PC-3 (cell line): ENCODE measurements around the gene APBA2. TPM values are rescaled to one million over a fixed set of nuclear protein-coding genes. Genes with fewer than 3 reads are reported as not detected.

Source experiments
- ATAC-seq: fragments of 200-7000 bp; cut with Tn5 transposase; 2 replicates; pipeline ENCODE4 v1.9.1; 2020; ENCODE audit warnings: mild to moderate bottlenecking, moderate library complexity
- BruUV-seq: library from RNA; stranded (reverse); fragments of 400-500 nt; replicated peaks from 2 replicates; lab custom pipeline; 2021; lab: Mats Ljungman, UMichigan
- CTCF ChIA-PET: fragments of 300-600 bp; sonication (Branson Sonifier 250); formaldehyde crosslinking; loops from one replicate; lab custom pipeline; 2022; ENCODE audit warnings: antibody characterized with exemption; lab: Charles Lee
- POLR2A ChIA-PET: fragments of 300-600 bp; sonication (Branson Sonifier 250); formaldehyde crosslinking; loops from one replicate; lab custom pipeline; 2022; ENCODE audit warnings: antibody characterized with exemption; ENCODE audit not compliant: unreplicated experiment; lab: Charles Lee
- DNase-seq: peaks from one replicate; pipeline ENCODE4 v3.0.0-alpha.2; 2015
- H2AFZ ChIP-seq: fragments of 300-600 bp; sonication (generic); 2 replicates; pipeline ENCODE4 v1.6.0; 2016; ENCODE audit warnings: antibody characterized with exemption, low read length
- H3F3A ChIP-seq: fragments of 300-600 bp; sonication (generic); one replicate; pipeline ENCODE4 v1.6.0; 2017; ENCODE audit warnings: antibody characterized with exemption, low read length, control low read depth, mild to moderate bottlenecking; ENCODE audit not compliant: unreplicated experiment
- H3K27ac ChIP-seq: fragments of 300-600 bp; sonication (generic); 2 replicates; pipeline ENCODE4 v1.5.1; 2016; ENCODE audit warnings: mild to moderate bottlenecking, low read length
- H3K27me3 ChIP-seq: fragments of 300-600 bp; sonication (generic); 2 replicates; pipeline ENCODE4 v1.6.1; 2016; ENCODE audit warnings: low read length, mixed read lengths
- H3K36me3 ChIP-seq: fragments of 300-600 bp; sonication (generic); 2 replicates; pipeline ENCODE4 v1.6.1; 2016; ENCODE audit warnings: low read depth, mixed run types, low read length, mixed read lengths
- H3K4me1 ChIP-seq: fragments of 300-600 bp; sonication (generic); 2 replicates; pipeline ENCODE4 v1.5.1; 2016; ENCODE audit warnings: low read length; ENCODE audit not compliant: insufficient read depth
- H3K4me2 ChIP-seq: fragments of 300-600 bp; sonication (generic); 2 replicates; pipeline ENCODE4 v1.6.0; 2016; ENCODE audit warnings: low read length
- H3K4me3 ChIP-seq: fragments of 300-600 bp; sonication (generic); 2 replicates; pipeline ENCODE4 v1.5.1; 2016; ENCODE audit warnings: mild to moderate bottlenecking, low read length, mixed read lengths
- H3K79me2 ChIP-seq: fragments of 300-600 bp; sonication (generic); 2 replicates; pipeline ENCODE4 v1.6.1; 2017; ENCODE audit warnings: low read length, mixed read lengths
- H3K9ac ChIP-seq: fragments of 300-600 bp; sonication (generic); 2 replicates; pipeline ENCODE4 v1.6.0; 2016; ENCODE audit warnings: mild to moderate bottlenecking, low read length
- H3K9me2 ChIP-seq: fragments of 300-600 bp; sonication (generic); replicated peaks from 2 replicates; pipeline ENCODE4 v1.6.1; 2016; ENCODE audit warnings: mixed run types, low read length, mixed read lengths
- H3K9me3 ChIP-seq: fragments of 300-600 bp; sonication (generic); 2 replicates; pipeline ENCODE4 v1.6.1; 2016; ENCODE audit warnings: low read length, mixed read lengths
- H4K20me1 ChIP-seq: fragments of 300-600 bp; sonication (generic); 2 replicates; pipeline ENCODE4 v1.6.1; 2016; ENCODE audit warnings: low read length, mixed read lengths
- EZH2 ChIP-seq: fragments of 300-600 bp; sonication (generic); IDR thresholded peaks from one replicate; pipeline ENCODE4 v1.6.1; 2017; ENCODE audit warnings: antibody characterized with exemption, mild to moderate bottlenecking, low read length; ENCODE audit not compliant: unreplicated experiment
- EZH2phosphoT487 ChIP-seq: fragments of 300-600 bp; sonication (generic); IDR thresholded peaks from 2 replicates; pipeline ENCODE4 v1.6.1; 2018; ENCODE audit warnings: mild to moderate bottlenecking, antibody characterized with exemption, low read length, borderline replicate concordance
- intact Hi-C: fragments of 100-400 bp; cut with micrococcal nuclease; formaldehyde crosslinking; loops from 2 replicates; pipeline ENCODE4 v1.9.0; 2023
- total RNA-seq: library from RNA; depleted of rRNA; stranded (reverse); fragments of >200 nt; gene quantifications from 2 replicates; pipeline ENCODE4 v1.2.3, GENCODE V29; 2014
- TF ChIP-seq, protein P1 (sequence below): fragments of 300-600 bp; sonication (generic); conservative IDR thresholded peaks from 2 replicates; pipeline ENCODE4 v1.5.1; 2017; ENCODE audit warnings: antibody characterized with exemption, low read depth, mild to moderate bottlenecking, low read length

APBA2 gene
- total RNA-seq, 1 experiment from 2014 or later, result 61.7 TPM

- no peak overlapping the region for H3K4me3 ChIP-seq
- no peaks in the 10 kb centered on the region for H3K36me3 ChIP-seq
- H4K20me1 ChIP-seq, result no peaks in the 10 kb centered on the region
- H3K9ac ChIP-seq, result no peak overlapping the region
- ChIA-PET POLR2A (no interaction called here), CTCF (no interaction called here)
- H3K79me2 ChIP-seq, result peaks cover 14% of the 10 kb centered on the region; the same call in 1 of the 2 replicates
- DNase-seq (no peak), ATAC-seq (no peak)
- H3F3A ChIP-seq, result no peaks in the 10 kb centered on the region
- H2AFZ ChIP-seq, result no peak overlapping the region
- no peaks in the 10 kb centered on the region for H3K27me3 ChIP-seq
- no peaks in the 10 kb centered on the region for H3K9me3 ChIP-seq
- no peaks in the 10 kb centered on the region for H3K9me2 ChIP-seq
- intact Hi-C loops, result no loop called here
- no peak overlapping the region for H3K4me2 ChIP-seq
- no TSS peak for BruUV-seq
- no peaks in the 10 kb centered on the region for H3K4me1 ChIP-seq
- TF ChIP-seq EZH2phosphoT487, result no peak
- TF ChIP-seq EZH2, result no peak
- TF ChIP-seq, protein P1, sequence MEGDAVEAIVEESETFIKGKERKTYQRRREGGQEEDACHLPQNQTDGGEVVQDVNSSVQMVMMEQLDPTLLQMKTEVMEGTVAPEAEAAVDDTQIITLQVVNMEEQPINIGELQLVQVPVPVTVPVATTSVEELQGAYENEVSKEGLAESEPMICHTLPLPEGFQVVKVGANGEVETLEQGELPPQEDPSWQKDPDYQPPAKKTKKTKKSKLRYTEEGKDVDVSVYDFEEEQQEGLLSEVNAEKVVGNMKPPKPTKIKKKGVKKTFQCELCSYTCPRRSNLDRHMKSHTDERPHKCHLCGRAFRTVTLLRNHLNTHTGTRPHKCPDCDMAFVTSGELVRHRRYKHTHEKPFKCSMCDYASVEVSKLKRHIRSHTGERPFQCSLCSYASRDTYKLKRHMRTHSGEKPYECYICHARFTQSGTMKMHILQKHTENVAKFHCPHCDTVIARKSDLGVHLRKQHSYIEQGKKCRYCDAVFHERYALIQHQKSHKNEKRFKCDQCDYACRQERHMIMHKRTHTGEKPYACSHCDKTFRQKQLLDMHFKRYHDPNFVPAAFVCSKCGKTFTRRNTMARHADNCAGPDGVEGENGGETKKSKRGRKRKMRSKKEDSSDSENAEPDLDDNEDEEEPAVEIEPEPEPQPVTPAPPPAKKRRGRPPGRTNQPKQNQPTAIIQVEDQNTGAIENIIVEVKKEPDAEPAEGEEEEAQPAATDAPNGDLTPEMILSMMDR, result no peak
- no peak overlapping the region for H3K27ac ChIP-seq
Observed at GRCh38 chr15:28909958-28910500, 24.3 kb downstream of the APBA2 start.

- no TSS peak for BruUV-seq
- Histone ChIP-seq H3K9me3 (no peaks in the 10 kb centered on the region), H3K4me2 (no peak overlapping the region), H3K27ac (no peak overlapping the region), H3F3A (no peaks in the 10 kb centered on the region), H3K4me1 (no peaks in the 10 kb centered on the region), H3K79me2 (peaks cover 13% of the 10 kb centered on the region; the same call in 1 of the 2 replicates), H3K36me3 (no peaks in the 10 kb centered on the region), H3K27me3 (no peaks in the 10 kb centered on the region), H3K4me3 (no peak overlapping the region), H3K9ac (no peak overlapping the region), H3K9me2 (no peaks in the 10 kb centered on the region), H4K20me1 (no peaks in the 10 kb centered on the region), H2AFZ (no peak overlapping the region)
- ChIA-PET POLR2A (no interaction called here), CTCF (no interaction called here)
- TF ChIP-seq EZH2 (no peak), EZH2phosphoT487 (no peak)
- TF ChIP-seq, protein P1, result no peak
- intact Hi-C loops, result no loop called here
- DNase-seq (no peak), ATAC-seq (no peak)
Observed at GRCh38 chr15:28911310-28911931, 25.6 kb downstream of the APBA2 start.

DNA sequence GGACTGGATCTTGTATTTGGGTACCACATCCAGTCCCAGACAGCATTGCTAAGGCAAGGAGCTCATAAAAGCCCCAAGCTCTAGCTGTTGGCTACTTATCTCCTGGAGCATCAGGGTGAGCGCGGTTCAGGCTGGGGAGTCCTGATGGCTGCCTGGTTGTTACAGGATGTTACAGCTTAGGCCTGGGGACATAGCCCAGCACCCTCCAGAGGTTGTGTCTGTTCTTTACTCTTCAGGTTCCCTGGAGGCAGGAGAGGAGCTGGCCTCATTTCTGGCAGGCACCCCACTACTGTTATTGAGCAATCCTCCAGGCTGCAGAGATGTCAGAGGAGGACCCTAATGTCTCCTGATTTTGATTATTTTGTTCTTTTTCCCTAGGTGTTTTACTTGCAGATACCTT is 26.6 kb downstream of the APBA2 start:
- Histone ChIP-seq H3K4me2 (no peak overlapping the region), H3K9me3 (no peaks in the 10 kb centered on the region), H3K79me2 (peaks cover 9% of the 10 kb centered on the region; the same call in 1 of the 2 replicates), H3K4me3 (no peak overlapping the region), H3K4me1 (no peaks in the 10 kb centered on the region), H3K9ac (no peak overlapping the region), H3K36me3 (no peaks in the 10 kb centered on the region), H2AFZ (no peak overlapping the region), H3K27ac (no peak overlapping the region), H3K27me3 (no peaks in the 10 kb centered on the region), H3K9me2 (no peaks in the 10 kb centered on the region), H4K20me1 (no peaks in the 10 kb centered on the region), H3F3A (no peaks in the 10 kb centered on the region)
- TF ChIP-seq EZH2 (no peak), EZH2phosphoT487 (no peak)
- TF ChIP-seq, protein P1, result no peak
- ChIA-PET POLR2A (no interaction called here), CTCF (no interaction called here)
- BruUV-seq, result no TSS peak
- DNase-seq, result no peak
- intact Hi-C loops, result no loop called here
- ATAC-seq, result no peak
